ENCODE results near the gene PTPRH.
A peak's percentile ranks its signal among the peaks of the same experiment; 100 is the strongest.
"Not testable (repeated sequence)": the region's sequence is repeated elsewhere in the genome, so short reads cannot be mapped to it uniquely, and the experiment has no call there.

The PTPRH gene

DNA sequence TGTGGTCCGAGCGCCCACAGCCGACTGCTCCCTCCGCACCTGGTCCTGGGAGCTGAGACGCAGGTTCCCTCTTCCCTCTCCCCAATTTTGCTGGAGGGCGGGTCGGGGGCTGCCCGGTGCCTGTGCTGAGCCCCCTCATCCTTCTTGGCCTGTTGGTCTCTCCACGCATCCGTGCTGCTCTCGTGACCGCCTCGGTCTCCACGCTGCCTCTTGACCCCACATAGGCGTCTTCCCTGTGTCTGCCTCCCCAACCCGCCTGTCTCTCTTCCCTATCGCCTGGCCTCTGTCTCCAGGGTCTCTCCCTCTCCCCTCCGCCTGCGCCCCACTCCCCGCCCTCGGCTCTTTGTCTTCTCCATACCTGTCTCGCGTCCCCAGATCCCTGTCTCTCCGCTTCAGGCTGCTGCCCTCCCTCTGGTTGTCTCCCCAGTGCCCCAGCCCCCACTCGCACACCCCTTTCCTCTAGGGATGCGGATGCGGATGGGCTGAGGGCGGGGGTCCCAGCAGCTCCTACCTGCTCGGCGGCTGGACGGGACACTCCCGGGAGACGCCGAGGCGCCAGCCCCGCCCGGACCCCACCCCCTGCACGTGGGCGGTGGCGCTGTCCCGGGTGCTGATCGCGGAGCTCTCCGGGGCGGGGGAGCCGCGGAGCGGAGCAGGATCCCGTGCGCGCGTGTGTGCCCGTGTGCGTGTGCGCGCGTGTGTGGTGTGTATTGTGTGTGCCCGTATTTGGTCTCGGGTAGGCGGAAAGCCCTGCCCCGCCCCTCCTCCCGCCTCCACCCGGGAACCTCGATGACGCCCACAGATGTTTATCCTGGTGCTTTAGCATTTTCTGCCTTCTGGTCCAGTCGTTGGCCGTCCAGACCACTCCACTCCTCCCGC lies 29.5 kb downstream of the PTPRH start, which contains the start of gene SYT5:
TSS of gene SYT5 (minus strand) at position 684 of the 879 bp plus-strand sequence. CDS start 1,248 bp downstream, outside the sequence.
- DNase-seq: peak; percentile 75

GRCh38 chr19:55178781-55179599 lies 30.3 kb downstream of the PTPRH start:
- DNase-seq: peak; percentile 97

DNA sequence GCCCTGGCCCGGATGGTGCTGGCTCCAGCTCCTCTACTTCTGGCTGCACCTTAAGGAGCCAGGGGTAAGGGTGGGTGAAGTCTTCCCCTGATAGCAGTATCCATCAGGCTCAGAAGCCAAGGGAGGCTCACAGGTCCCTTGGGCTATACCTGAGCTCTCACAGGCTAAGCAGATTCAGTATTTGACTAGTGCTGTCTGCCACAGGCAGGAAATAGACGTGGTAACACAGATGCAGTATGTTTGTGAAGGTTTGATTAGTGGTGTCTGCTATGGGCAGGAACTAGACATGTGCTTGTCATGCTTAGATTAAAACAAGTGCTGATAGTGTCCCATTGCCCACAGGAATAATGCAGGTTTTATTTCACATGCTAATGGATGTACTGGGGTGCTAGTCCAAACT lies 33.2 kb downstream of the PTPRH start:
- no peak for DNase-seq

DNA sequence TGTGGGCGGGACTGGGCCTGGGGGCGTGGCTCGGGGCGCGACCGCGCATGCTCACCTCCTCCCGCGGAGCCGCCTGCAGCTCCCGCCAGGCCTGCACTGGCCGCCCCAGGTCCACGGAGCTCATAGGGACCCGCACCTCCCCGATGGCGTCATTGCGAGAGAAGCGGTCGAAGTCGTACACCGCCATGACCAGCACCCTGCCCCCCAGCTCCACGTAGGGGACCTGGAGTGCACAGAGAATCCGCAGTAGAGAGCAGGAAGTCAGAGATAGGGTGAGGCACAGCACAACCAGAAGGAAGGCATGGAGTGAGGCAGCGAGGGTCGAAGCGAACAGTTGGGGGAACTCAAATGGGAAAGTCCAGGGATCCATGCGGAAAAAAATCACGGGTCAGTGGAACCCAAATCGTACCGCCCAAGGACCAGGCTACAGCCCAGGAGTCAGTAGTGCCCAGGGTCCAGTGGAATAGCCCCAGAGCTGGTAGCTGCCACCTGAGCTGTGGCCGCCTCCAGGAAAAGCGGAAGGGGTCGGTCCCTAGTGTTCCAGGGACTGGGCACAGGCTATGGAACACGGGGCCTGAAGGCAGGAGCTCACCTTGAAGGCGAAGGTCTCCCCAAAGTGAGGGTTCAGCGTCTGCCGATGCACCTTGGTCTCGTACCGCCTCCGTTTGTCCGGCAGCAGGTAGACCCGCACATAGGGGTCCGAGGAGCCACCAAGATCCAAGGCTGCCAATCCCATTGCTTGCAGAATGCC lies 34.0 kb downstream of the PTPRH start:
- no peak for DNase-seq

DNA sequence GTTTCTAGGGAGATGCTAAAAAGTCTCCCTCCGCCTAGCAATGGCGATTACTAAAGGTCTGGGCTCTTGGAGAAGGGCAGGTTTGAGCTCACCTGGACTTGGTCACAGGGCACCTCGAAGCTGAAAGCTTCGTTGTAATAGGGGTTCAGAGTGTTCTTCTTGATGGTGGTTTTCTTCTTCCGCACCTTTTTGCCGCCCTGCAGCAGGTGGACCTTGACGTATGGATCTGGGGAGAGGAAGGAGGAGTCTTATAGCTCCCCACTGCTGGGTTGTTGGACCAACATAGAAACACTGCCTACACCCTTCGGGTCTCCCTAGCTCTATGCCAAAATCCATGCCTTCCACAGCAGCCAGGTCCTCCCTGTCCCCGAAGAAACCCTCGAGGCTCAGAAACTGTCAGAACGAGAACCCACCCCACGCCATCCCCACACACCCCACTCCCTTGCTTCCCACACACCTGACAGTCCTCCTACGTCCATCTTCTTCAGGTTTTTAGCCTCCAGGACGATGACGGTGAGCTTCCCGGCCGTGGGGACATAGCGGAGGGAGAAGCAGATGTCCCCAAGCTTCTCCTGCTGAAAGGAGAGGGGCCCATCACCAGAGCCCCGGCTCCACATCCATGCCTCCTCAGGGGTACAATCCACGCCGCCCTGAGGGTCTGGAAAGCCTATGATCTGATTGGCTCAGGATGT lies 34.7 kb downstream of the PTPRH start:
- no peak for DNase-seq

- peak; percentile 59 for DNase-seq
Measured at GRCh38 chr19:55173714-55174409, 35.4 kb downstream of the PTPRH start.

DNA sequence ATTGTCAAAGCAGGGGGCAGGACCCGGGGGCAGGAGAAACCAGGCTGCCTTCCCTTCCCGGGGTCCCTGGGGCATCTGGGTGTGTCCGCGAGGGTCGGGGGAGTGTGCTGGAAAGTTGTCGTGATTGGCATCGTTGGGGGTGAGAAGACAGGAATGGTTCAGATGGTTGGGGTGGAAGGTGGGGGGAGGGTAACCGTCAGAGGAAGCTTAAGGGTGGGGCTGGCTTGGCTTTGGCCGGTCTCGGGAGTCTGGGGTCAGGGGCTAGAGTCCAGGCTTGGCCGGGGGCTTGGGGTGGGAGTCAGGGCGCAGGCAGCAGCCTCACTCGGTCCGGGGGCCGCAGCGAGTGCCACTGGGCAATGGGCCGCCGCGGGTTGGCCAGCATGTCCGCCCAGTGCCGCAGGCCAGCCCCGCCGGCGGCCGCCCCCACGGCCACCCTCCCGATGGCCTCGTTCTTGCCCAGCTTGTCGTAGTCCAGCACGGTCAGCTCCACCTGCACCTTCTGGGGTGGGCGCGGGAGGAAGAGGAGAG lies 36.1 kb downstream of the PTPRH start:
- DNase-seq: no peak

DNA sequence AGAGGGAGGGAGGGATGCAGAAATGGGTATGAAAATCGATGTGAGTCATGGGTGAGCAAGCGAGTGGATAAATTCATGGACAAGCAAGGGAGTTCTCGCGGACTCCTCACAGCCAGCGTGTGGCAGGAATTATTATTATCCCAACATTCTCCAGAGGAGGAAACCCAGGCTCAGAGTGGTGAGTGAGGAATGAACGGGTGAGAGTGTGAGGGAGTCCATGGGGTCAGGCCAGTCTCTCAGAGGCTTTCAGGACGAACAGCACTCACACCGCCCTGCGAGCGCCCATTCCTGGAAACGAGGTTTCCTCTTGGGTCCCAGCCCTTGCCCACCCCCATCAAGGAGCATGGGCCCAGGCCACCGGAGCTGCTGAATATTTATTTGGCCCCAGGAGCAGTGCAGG lies 36.6 kb downstream of the PTPRH start:
- DNase-seq: no peak

GRCh38 chr19:55172318-55172717 lies 37.0 kb downstream of the PTPRH start:
- DNase-seq: not testable (repeated sequence)

DNA sequence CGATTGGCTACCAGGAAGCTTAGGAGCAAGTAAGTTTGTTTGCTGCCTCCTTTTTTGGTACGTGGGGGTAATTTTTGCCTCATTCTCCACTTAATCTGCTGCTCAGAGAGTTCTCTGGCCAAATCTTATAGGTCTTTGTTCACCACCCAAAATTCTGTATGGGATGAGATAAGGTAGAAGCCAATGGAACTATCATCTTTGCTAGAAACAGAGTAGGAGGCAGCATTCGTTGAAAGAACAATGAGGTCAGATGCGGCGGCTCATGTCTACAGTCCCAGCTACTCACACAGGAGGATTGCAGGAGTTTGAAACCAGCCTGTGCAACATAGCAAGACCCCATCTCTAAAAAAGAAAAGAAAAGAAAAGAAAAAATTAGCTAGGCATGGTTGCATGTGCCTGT lies 37.9 kb downstream of the PTPRH start:
- no peak for DNase-seq

GRCh38 chr19:55169136-55169535 lies 40.2 kb downstream of the PTPRH start:
- DNase-seq: no peak

GRCh38 chr19:55166530-55167268 lies 42.6 kb downstream of the PTPRH start, which contains the start of gene DNAAF3:
Gene DNAAF3 (minus strand): TSS chr19:55166613. CDS start chr19:55166413, 200 bp downstream.
- DNase-seq: peak; percentile 98

DNA sequence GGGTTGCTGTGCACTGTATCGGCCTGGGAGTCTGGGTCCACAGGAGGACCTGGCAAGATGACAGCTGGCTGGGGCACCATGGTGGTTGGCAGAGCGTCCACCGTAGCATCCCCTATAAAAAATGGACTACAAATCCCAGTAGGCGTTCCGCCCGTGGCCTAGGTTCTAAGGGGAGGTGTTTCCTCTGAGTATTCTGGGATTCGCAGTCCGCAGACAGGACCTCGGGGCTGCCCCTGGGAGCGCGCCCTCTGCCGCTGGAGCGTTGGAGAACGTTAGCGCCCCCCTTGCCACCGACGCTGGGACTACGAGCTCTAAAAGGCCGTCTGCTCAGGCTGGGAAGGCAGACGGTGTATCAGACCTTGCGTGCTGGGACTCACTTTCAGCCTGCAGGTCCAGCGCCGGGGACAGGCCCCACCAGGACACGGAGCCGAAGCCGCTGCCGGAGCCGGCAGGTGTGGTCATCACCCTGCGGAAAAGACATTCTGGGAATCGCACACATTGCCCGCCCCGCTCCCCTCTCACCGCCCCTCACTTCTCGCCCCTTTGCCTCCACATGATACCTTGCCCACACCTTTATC lies 43.3 kb downstream of the PTPRH start:
- DNase-seq: peak; percentile 91

DNA sequence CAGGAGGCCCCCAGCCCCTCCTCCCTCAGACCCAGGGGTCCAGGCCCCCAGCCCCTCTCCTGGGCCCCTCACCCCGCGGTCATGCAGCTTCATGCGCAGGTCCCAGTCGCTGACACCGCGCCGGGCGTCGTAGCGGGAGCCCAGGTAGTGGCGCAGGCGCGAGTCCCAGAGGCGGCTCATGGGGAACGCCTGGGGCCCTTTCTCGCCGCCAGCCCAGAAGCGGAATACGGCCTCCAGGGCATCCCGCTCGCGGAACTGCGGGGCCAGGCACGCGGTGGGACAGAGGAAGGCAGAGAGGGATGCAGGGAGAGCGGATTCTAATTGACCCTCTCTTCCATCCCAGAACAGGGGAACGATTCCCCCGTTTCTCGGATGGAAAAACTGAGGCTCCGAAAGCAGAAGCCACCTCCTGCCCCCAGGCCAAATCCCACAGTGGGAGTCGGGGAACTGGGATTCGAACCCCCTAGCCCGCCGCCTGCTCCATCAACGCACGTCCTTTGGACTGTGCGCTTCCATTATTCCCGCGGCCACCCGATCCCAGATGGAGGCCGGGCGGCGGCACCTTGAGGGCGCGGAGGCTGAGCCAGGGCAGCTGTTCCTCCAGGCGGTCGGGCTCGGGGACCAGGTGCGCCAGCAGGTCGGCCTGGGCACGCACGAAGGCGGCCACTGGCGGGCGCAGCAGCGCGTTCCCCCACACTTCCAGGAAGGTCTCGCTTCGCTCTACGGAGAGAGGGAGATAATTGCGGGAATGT lies 47.6 kb downstream of the PTPRH start:
- DNase-seq: no peak

DNA sequence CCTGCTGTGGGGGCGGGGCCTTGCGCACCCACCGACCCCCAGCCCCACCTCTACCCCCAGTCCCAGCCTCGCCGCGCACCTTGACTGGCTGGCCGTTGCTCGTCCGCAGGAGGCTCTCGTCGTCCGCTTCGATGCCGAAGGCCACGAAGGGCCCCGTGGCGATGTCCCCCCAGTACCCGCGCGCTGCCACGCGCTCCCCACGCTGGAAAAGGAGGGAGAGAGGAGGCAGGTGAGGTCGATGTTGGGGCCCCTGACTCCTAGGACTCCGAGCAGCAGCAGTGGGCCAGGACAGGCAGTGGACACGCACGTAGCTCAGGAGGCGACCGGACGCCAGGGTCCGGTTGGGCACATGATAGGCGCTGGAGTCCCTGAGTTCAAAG lies 48.3 kb downstream of the PTPRH start:
- DNase-seq: no peak

GRCh38 chr19:55160128-55160985 lies 48.9 kb downstream of the PTPRH start:
- DNase-seq: peak; percentile 91

DNA sequence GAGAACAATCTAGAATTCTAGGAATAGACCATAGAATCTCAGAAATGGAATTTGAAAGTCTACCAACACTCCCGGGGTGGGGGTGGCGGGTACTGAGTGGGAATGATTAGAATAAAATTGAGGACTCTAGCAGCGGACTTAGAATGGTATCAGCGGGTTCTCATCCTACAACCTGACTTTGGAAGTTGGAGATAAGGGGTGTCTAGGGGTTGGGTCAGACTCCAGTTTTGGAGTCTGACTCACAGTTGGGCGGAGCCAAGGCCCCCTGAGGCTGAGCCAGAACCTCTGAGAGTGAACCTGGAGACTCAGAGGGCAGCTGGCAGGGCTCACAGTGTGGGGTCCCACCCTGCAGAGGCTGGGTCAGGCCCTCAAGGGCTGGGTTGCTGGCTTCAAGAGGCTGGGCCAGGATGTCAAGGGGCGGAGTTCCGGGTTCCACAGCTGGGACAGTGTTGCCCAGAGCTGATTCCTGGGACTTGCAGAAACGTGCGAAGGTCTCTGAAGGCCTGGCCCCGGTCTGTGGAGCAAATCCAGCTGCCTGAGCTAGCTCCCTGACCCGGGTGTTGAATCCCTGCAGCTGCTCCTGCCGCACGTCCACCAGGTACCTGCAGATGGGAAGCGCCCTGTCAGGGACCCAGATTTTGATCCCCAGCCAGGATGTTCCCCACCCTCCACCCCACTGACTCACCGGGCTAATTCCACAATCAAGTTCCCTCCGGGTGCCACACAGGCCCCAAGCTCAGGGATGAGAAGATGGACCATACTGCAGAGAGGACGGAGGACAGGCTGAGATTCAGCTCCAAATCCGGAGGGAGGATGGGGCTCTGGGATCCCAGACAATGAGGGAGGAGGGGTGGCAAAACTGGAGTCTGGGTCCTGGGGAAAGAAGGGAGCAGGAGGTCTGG lies 50.2 kb downstream of the PTPRH start:
- DNase-seq: no peak

Data from eye (tissue), 1 donor.